Airway epithelial cell (primary cell): ENCODE measurements around the gene ABTB1. TPM values are rescaled to one million over a fixed set of nuclear protein-coding genes. Genes with fewer than 3 reads are reported as not detected.

Source experiments
- total RNA-seq: library from RNA; depleted of rRNA; stranded (reverse); fragments of >200 nt; gene quantifications from 2 replicates; pipeline ENCODE4 v1.2.3, GENCODE V29; 2015

The ABTB1 gene
- 3.9 and 4.3 TPM in 2 replicates for total RNA-seq

DNA sequence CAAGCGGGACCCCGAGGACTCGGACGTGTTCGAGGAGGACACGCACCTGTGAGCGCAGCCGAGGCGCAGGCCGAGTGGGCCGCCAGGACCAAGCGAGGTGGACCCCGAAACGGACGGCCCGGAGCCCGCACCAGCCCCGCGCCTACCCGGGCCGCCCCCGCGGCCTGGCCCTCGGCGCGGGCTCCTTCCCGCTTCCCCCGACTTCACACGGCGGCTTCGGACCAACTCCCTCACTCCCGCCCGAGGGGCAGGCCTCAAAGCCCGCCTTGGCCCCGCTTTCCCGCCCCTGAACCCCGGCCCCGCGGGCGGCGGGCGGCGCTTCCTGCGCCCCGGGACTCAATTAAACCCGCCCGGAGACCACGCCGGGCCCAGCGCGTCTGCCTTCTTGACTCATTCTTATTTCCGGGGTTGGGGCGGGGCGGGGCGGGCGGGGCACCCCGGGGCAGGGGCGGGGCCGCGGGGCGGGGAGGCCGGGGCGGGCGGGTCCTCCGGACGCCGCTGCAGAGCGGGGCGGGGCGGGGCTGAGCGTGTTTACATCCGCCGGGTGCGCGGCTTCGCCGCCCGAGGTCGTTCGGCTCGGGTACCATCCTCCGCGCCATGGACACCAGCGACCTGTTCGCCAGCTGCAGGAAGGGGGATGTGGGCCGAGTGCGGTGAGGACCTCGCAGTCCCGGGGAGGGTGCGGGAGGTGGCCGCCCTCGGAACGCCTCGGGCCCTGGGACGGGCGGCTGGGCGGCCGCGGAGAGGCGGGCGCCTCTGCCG lies at the start of gene ABTB1:
Gene ABTB1, plus strand, starts transcription at position 524 of the 762 bp plus-strand sequence. Its CDS starts 74 bp downstream, at position 598.

DNA sequence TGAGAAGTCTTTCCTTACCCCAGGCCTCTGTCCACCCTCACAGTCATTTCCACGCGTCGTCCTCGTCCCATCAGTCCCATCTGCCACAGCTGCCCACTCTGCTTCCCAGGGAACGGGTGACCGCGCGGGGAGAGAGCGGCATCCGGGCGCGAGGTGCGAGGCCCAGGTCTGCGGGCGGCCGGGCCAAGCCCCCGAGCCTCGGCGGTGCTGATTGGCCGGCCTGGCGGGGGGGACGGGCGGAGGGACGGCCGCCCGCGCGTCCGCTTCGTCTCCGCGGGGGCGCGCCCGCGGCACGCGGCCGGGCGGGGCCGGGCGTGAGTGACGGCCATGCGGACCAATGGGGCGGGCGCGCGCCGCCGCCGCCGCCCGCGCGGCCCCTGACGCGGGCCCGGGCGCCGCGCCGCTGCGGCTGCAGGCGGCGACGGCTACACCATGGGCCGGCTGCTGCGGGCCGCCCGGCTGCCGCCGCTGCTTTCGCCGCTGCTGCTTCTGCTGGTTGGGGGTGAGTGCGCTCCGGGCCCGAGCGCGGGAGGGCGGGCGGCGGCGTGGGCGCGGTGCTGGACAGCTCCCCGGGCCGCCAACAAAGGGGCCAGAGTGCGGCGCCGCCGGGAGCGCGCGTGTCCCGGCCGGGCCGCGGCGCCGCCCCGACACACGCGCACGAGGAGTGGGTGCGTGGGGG lies 43.8 kb upstream of the ABTB1 start, which contains the start of gene PODXL2:
Gene PODXL2, plus strand, starts transcription at position 398 of the 679 bp plus-strand sequence. Its CDS starts 35 bp downstream, at position 433.

Other genes starting within 250 kb of the ABTB1 start
- gene TPRA1, start 82.2 kb upstream of the ABTB1 start, total RNA-seq: 36.3 and 39.7 TPM in 2 replicates
- 55.0 and 65.9 TPM in 2 replicates for gene MCM2, start 74.5 kb upstream of the ABTB1 start, total RNA-seq
- gene PODXL2, start 43.8 kb upstream of the ABTB1 start, total RNA-seq: 11.8 and 13.5 TPM in 2 replicates
- gene MGLL, start 149.6 kb downstream of the ABTB1 start, total RNA-seq: 39.0 and 44.1 TPM in 2 replicates
- not detected in 2 replicates for gene KBTBD12, start 242.3 kb downstream of the ABTB1 start, total RNA-seq